NT2/D1 (cell line): Measurements from ENCODE around the gene TPRX1.

Experiments
- YY1 ChIP-seq: IDR thresholded peaks from 2 replicates; pipeline ENCODE4 v1.6.1; 2011; ENCODE audit not compliant: insufficient read length, insufficient read depth
- ZNF274 ChIP-seq: IDR thresholded peaks from 2 replicates; pipeline ENCODE4 v1.6.1; 2011; ENCODE audit warnings: mild to moderate bottlenecking, low read depth, low read length

DNA sequence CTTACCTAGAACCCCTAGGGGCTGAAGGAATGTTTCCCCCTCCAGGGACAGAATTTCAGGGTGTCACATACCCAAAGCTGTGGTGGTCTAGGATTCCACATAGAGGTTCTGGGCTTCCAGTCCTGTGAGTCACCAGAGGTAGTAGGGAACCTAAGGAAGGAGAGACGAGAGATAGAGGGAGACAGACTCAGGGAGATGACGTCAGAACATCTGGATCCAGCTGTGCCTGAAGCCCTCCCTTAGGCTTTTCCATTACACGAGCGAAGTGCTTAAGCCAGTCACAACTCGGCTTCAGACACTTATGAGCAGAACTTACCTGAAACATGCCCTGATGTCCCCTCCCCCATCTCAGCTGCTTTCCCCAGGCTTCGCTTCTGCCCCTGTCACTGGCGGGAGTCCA lies 37.7 kb downstream of the TPRX1 start:
- no peak for TF ChIP-seq YY1
- TF ChIP-seq ZNF274: no peak
